Type B pancreatic cell (in vitro differentiated cells): ENCODE data around the gene TMEM87A. TPM values are rescaled to one million over a fixed set of nuclear protein-coding genes. Genes with fewer than 3 reads are reported as not detected.
A peak's percentile ranks its signal among the peaks of the same experiment; 100 is the strongest.

Experiments used
- DNase-seq: peaks from one replicate; pipeline ENCODE4 v3.0.0; 2021; ENCODE audit warnings: mixed read lengths; ENCODE audit not compliant: unreplicated experiment; ENCODE audit errors: extremely low spot score
- H3K27ac Mint-ChIP-seq: 2 replicates; pipeline ENCODE4 v1.8.0; 2021; ENCODE audit warnings: mild to moderate bottlenecking, mixed read lengths
- H3K27me3 Mint-ChIP-seq: 2 replicates; pipeline ENCODE4 v1.8.0; 2021; ENCODE audit warnings: mixed read lengths
- H3K36me3 Mint-ChIP-seq: 2 replicates; pipeline ENCODE4 v1.8.0; 2021; ENCODE audit warnings: mixed read lengths
- H3K4me1 Mint-ChIP-seq: one replicate; pipeline ENCODE4 v1.8.0; 2021; ENCODE audit warnings: mixed read lengths; ENCODE audit not compliant: unreplicated experiment
- H3K4me3 Mint-ChIP-seq: 2 replicates; pipeline ENCODE4 v1.8.0; 2021; ENCODE audit warnings: mild to moderate bottlenecking, mixed read lengths
- H3K9me3 Mint-ChIP-seq: 2 replicates; pipeline ENCODE4 v1.8.0; 2021; ENCODE audit warnings: mixed read lengths
- CTCF ChIP-seq: fragments of 200-600 bp; sonication (generic); conservative IDR thresholded peaks from 2 replicates; pipeline ENCODE4 v1.5.0; 2021; ENCODE audit warnings: antibody characterized with exemption, mild to moderate bottlenecking
- total RNA-seq: library from RNA; stranded (reverse); gene quantifications from 2 replicates; pipeline ENCODE4 v1.2.1, GENCODE V29; 2021; ENCODE audit warnings: low replicate concordance

The TMEM87A gene
- total RNA-seq, 1 donor from 2014 or later: 44.3 TPM

- Mint-ChIP-seq H3K27me3 (no peaks in the 10 kb centered on the region), H3K36me3 (peaks cover 23% of the 10 kb centered on the region), H3K4me3 (peak overlapping the region; percentile 79), H3K9me3 (no peaks in the 10 kb centered on the region), H3K4me1 (peaks cover 28% of the 10 kb centered on the region), H3K27ac (peak overlapping the region; percentile 50)
- TF ChIP-seq CTCF: no peak
- DNase-seq: no peak
Observed at GRCh38 chr15:42270551-42270950, 2.7 kb downstream of the TMEM87A start.

GRCh38 chr15:42267286-42267685, 5.9 kb downstream of the TMEM87A start:
- Mint-ChIP-seq H3K4me1 (peaks cover 16% of the 10 kb centered on the region), H3K9me3 (no peaks in the 10 kb centered on the region), H3K27ac (no peak overlapping the region), H3K4me3 (no peak overlapping the region), H3K36me3 (peaks cover 52% of the 10 kb centered on the region), H3K27me3 (no peaks in the 10 kb centered on the region)
- DNase-seq: no peak
- no peak for TF ChIP-seq CTCF

- H3K27ac Mint-ChIP-seq: no peak overlapping the region
- peaks cover 58% of the 10 kb centered on the region for H3K36me3 Mint-ChIP-seq
- H3K9me3 Mint-ChIP-seq: no peaks in the 10 kb centered on the region
- no peaks in the 10 kb centered on the region for H3K27me3 Mint-ChIP-seq
- H3K4me3 Mint-ChIP-seq: no peak overlapping the region
- H3K4me1 Mint-ChIP-seq: peaks cover 4% of the 10 kb centered on the region
- no peak for TF ChIP-seq CTCF
- no peak for DNase-seq
Observed at GRCh38 chr15:42264795-42265194, 8.4 kb downstream of the TMEM87A start.

GRCh38 chr15:42253300-42253699, 19.9 kb downstream of the TMEM87A start:
- Mint-ChIP-seq H3K27ac (no peak overlapping the region), H3K9me3 (peaks cover 33% of the 10 kb centered on the region)
- DNase-seq: no peak

GRCh38 chr15:42240823-42241222, 32.4 kb downstream of the TMEM87A start:
- Mint-ChIP-seq H3K4me3 (no peak overlapping the region), H3K36me3 (peaks cover 35% of the 10 kb centered on the region), H3K9me3 (no peaks in the 10 kb centered on the region), H3K4me1 (no peaks in the 10 kb centered on the region), H3K27me3 (no peaks in the 10 kb centered on the region), H3K27ac (no peak overlapping the region)
- DNase-seq: no peak
- no peak for TF ChIP-seq CTCF

More at GRCh38 chr15:42253300-42253699, 19.9 kb downstream of the TMEM87A start:
- Mint-ChIP-seq H3K4me3 (no peak overlapping the region), H3K36me3 (peaks cover 57% of the 10 kb centered on the region), H3K4me1 (no peaks in the 10 kb centered on the region), H3K27me3 (no peaks in the 10 kb centered on the region)
- no peak for TF ChIP-seq CTCF
